Retina (tissue), 1 donor: ENCODE data around the gene ENKD1.

Source experiments
- DNase-seq: peaks from one replicate; pipeline ENCODE4 v3.0.0-alpha.2; 2016

Gene ENKD1

GRCh38 chr16:67661886-67662652, 4.5 kb downstream of the ENKD1 start:
- DNase-seq, result no peak

GRCh38 chr16:67661101-67661761, 5.3 kb downstream of the ENKD1 start:
- DNase-seq, result peak; percentile 84

- peak; percentile 94 for DNase-seq
Observed at GRCh38 chr16:67660564-67661028, 6.0 kb downstream of the ENKD1 start, which contains the start of gene PARD6A. Gene PARD6A (plus strand): TSS chr16:67660960. CDS start chr16:67661039, 79 bp downstream.

- peak; percentile 97 for DNase-seq
Observed at GRCh38 chr16:67659675-67660563, 6.6 kb downstream of the ENKD1 start, which contains the start of gene ACD. Gene ACD (minus strand): TSS chr16:67660260. CDS start chr16:67660220, 40 bp downstream.

GRCh38 chr16:67658849-67659674, 7.5 kb downstream of the ENKD1 start:
- DNase-seq, result no peak

- no peak for DNase-seq
Observed at GRCh38 chr16:67657751-67658518, 8.6 kb downstream of the ENKD1 start.

- no peak for DNase-seq
Observed at GRCh38 chr16:67657017-67657608, 9.4 kb downstream of the ENKD1 start.

- no peak for DNase-seq
Observed at GRCh38 chr16:67656344-67657016, 10.1 kb downstream of the ENKD1 start.

GRCh38 chr16:67655363-67655762, 11.2 kb downstream of the ENKD1 start:
- DNase-seq, result no peak

- DNase-seq, result no peak
Observed at GRCh38 chr16:67654403-67654911, 12.1 kb downstream of the ENKD1 start.

GRCh38 chr16:67653789-67654402, 12.7 kb downstream of the ENKD1 start:
- DNase-seq, result no peak

GRCh38 chr16:67653128-67653788, 13.3 kb downstream of the ENKD1 start:
- DNase-seq, result peak; percentile 60

GRCh38 chr16:67652578-67653127, 13.9 kb downstream of the ENKD1 start:
- DNase-seq, result no peak

GRCh38 chr16:67651847-67652246, 14.7 kb downstream of the ENKD1 start:
- DNase-seq, result no peak

- no peak for DNase-seq
Observed at GRCh38 chr16:67651039-67651438, 15.5 kb downstream of the ENKD1 start.

- DNase-seq, result no peak
Observed at GRCh38 chr16:67650023-67650422, 16.5 kb downstream of the ENKD1 start.

- DNase-seq, result no peak
Observed at GRCh38 chr16:67649494-67649931, 17.0 kb downstream of the ENKD1 start.

GRCh38 chr16:67648764-67649407, 17.7 kb downstream of the ENKD1 start:
- DNase-seq, result no peak
